CD4-positive, alpha-beta T cell treated with Interleukin-17A for 1 hour (primary cell): ENCODE data around the gene RRBP1.

Experiments
- DNase-seq: peaks from one replicate; pipeline ENCODE4 v3.0.0-alpha.2; 2020

RRBP1 gene

GRCh38 chr20:17647391-17648314, 34.4 kb downstream of the RRBP1 start:
- DNase-seq = no peak

DNA sequence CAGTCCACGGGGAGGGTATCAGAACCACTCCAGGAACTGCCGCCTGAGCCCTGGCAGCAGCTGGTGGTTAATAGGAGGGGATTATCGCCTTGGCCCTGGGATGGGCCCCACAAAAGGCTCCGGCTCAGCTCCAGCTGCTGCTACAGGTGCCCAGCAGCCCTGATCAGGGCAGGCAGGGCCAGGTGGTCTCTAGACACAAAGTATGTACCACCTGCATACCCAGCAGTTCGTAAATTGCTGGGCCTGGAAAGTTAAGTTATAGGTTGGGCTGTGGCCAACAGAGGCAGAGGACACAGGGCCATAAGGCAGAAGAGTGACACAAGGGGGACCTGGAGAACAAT, 35.1 kb downstream of the RRBP1 start:
- no peak for DNase-seq

DNA sequence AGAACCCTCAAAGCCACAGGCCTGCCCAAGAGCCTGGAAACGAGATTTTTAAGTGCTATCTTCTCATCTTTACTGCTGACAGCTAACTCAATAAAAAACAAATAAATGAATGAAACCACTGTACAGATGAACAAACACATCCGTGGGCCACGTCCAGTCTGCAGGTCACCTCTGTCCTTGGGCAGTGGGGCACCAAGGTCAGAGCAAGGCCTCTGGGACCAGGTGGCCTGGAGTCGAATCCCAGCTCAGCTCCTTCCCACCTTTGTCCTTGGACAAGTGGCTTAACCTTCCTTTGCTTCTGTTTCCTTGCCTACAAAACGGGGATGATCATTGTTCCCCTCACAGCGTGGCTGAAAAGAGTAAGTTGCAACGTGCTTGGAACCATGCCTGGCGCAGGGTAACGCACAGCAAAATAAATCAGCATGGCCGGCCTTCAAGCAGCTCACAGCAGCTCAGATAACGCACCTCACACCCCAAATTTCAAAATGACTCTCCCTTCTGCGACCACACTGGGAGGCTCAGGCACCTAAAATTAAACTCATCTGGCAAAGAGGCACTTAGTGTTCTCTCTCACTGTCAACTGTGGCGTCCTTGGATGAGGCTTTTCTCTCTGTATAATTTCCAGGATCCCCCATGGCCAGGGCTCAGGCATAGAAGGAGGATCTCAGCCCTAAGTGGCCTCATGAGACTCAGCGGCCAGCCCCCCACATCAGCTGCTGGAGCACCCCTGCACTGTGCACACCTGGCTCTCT, 35.7 kb downstream of the RRBP1 start:
- no peak for DNase-seq

DNA sequence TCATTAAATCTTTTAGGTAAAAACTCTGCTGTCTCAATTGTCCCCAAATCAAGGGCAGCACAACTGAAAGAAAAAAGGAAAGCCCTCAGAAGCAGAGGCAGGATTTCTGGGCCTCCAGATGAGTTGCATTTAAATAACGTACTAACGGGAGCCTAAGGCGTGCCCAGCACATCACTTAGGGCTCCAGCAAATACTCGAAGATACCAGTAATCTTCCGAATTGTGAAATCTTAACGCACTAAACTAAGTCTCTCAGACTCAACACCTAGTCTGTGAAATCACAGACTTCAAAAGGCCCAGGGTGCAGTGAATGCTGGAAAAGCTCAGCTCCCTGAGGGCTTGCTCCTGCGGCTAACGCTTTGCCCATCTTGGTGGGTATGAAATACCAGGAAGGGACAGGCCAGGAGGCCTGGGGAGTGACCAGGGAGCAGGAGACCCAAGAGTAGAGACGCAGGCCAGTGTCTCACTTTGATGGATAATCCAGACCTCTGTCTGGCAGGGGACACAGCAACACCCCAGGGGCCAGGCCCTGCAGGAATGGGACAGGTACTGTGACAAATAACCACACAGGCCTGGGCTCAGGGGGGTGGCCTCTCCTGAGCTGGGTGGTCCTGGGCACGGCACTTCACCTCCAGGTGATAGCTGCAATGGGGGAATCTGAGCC, 36.4 kb downstream of the RRBP1 start:
- no peak for DNase-seq

DNA sequence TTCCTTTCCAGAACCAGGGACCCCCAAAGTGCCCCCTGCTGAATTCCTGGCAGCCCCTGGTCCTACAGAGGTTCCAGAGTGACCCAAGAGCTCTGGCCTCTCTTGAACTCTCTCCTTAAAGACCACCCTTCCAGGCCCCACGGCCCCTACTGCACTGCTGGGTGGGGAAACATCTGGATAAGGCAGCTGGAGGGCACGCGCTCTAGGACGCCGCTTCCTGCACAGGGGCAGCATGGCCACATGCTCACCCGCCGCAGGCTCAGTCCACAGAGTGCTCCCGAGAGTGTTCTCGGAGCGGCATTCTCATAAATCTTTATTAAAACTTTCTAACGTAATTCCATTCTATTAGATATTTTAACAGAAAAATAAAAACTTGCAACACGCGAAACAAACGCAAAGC, 37.0 kb downstream of the RRBP1 start:
- no peak for DNase-seq

DNA sequence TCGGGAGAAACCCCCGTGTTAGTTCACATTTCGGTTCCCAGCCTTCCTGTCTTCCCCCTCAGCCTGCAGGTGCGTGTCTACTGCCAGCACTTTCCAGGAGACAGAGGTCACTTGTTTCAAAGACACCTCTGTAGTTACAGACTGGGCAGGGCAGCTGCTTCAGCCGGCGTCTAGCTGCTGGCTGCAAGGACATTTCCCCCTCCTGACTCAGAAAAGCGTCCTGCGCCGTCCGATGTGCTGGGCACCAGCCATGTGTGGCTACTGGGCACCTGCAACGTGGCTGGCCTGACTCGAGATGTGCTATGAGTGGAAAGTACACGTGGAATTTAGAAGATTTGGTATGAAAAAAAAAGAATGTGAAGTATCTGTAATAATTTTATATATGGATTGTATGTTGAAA, 37.6 kb downstream of the RRBP1 start:
- no peak for DNase-seq

DNA sequence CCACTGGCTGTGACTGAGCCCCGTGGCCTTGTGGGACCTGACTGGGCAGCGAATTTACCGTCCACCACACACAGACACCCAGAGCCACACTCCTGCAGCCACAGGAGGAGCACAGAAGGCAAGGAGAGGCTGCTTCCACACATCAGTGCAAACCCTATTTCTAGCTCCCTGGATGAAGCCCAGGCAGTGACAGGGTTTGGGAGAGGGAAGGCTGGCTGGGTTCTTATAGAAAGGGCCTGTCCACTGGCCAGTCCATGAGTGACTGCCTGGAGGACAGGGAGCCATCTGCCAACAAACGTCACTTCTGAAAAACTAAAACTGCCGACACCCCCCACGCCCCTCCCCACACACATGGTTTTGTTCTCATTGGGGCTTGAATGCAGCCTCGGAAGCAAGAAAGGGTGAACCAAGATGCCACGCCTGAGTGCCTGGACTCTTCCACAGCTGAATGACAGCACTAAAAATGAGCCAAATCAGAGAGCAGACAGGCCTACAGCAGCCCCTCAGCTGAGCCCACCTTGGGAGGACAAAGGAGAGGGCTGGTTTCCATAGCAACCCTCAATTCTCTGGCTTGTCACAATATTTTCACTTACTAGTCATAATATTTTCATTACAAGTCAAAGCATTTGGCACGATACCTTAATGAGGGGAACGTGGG, 38.4 kb downstream of the RRBP1 start:
- DNase-seq = no peak

GRCh38 chr20:17642404-17643269, 39.4 kb downstream of the RRBP1 start:
- DNase-seq = no peak

DNA sequence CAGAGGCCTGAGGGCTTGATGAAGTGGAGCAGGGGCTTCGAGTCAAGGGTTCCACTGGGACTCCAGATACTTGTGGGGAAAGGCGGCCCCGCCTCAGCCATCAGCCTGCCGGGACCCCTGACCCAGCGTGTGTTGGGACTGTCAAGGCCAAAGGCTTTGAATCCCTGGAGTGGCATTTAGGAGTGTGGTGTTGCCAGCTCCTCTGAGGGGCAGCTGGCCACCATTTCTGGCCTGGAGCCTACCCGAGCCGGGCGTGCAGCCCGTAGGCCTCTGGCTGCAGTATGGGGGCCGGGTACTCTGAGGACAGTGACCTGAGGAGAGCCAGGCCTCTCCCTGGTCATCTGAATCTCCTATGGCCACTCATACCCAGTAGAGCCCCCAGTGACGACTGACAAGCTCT, 40.0 kb downstream of the RRBP1 start:
- no peak for DNase-seq

- DNase-seq = no peak
Observed at GRCh38 chr20:17641520-17641964, 40.5 kb downstream of the RRBP1 start.

GRCh38 chr20:17640875-17641378, 41.1 kb downstream of the RRBP1 start:
- no peak for DNase-seq

- DNase-seq = no peak
Observed at GRCh38 chr20:17640146-17640874, 41.7 kb downstream of the RRBP1 start.

DNA sequence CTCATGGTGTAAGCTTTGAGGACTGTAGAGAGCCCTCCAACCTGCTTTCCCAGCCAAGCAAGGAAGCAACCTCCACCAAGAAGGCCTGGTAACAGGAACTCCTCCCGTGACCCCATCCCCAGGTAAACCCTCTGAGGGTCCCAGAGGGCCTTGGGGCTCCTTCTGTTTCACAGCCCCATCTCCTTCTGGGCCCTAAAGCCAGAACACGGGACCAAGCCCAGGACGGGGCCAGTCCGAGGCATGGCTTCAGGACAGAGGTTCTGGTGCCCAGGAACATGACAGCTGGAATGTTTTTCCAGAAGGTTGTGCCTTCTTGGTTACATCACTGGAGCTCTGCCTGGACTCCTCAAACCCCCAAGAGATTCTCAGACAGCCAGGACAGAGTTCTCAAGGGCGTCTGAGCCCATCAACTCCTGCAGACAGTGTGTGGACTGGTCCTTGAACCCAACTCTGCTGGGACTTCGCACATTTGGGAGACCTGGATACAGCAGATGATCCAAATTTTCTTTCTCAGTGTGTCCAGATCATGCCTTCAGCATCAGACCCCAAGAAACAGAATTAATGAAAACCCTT, 43.1 kb downstream of the RRBP1 start:
- DNase-seq = no peak

DNA sequence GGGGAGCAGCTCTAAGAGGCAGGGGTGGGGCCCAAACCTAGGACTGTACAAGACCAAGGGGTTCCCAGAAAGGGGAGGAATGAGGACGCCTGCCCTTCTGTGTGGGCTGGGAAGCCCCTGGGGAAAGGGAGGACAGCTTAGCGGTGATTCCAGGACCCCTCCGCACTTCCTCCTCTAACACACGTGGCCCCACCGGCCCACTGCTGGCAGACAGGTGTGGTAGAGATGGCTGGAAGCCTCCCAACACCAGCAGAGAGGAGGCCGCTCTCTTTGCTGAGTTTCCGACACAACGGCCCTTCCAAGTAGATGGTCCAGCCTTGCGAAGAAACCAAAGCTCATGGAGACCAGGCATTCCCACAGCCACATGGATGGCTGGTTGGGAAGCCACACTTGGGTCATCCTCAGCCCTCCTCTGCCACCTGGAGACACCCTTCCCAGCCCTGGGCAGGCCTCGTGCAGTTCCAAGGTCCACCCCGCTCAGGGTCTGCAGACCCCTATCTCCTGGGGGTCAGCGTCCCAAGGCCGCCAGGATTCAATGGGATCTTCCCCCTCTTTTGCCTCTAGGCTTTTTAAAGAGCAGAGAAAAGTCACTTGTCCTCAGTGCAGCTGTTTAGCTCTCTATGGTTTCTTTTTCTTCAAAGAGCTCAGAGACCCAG, 43.9 kb downstream of the RRBP1 start:
- DNase-seq = no peak

GRCh38 chr20:17637413-17637780, 44.6 kb downstream of the RRBP1 start:
- no peak for DNase-seq

DNA sequence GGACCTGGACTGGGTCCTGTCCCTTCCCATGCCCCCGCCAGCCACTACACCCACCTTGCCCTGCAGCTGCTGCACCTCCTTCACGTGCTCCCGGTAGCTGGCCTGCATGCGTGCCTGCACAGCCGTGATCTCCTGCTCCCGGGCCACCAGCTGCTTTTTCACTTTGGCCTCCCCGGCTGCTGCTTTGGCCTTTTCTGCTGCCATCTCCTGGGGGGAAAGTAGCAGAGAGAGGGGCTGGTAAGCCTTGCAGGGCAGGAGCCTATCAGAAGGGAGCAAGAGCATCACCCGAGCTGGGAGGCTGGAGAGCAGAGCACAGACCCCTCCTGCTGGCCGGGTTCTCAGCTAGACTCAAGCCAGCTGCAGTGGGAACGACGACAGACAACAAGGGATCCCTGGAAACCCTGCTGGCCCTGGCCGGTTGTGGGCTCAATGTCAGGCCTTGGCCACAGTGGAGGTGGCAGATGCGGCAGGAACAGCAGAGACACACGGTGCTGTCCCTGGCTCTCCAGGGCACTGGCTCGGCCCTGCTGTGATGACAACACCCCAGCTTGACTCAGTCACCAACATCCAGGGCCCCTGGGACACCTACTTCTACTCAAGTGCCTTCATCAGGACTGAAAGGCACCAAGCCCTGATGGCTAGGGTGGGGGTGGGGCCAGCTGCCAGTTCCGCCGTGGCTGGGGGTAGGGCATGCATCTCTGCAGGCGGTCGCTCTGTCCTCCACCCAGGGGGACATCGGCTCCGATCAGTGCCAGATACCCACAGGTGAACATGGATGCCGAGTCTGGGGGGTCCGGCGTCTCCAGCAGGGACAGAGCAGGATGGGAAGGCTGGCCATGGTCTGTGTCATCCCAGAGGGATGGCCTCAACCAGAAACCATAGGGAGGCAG, 45.3 kb downstream of the RRBP1 start:
- no peak for DNase-seq

DNA sequence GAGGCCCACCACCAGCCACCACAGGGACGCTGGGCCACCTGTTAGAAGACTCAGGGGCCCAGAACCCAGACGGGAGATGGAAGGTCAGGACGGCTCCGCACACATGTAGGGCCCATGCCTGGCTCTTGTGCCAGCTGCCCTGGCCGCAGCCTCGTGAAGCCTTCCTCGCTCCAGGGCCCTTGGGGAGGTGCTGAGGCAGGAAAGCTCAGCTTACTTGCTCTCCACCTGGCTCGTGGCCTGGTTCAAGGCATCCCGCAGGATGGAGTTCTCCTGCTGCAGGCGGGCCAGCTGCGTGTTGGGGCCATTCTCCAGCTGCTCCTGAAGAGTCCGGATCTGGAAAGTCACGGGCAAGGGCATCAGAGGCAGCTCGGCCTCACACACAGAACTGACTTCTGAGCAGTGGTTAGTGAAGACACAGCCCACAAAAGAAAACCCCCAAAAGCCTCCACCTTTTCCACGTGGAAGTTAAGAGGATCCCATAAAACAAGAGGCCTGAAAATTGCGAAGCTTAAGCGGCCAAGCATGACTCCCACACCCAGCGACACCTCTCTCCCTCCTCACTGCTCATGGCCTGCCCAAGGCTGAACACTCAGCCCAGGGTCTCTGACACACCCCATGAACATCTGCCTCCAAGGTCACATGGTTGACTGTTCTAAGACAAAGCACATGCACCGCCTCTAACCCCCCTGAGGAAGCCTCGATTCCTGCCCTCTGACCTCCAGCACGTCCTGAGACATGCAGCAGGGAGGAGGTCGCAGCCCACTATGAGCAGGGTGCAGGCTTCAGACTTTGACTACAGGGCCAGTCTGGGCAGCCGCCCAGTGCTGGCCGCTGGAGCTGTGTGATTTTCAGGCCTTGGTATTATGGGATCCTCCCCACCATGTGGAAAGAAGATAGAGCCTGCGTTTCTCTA, 46.5 kb downstream of the RRBP1 start:
- no peak for DNase-seq
